CD14-positive monocyte (primary cell): Measurements from ENCODE around the gene BTBD8. TPM values are rescaled to one million over a fixed set of nuclear protein-coding genes. Genes with fewer than 3 reads are reported as not detected.

Experiments used
- DNase-seq, 3 donors: peaks; one replicate each; pipeline ENCODE4 v3.0.0-alpha.2; 2011 to 2022
- H2AFZ ChIP-seq: 2 replicates; pipeline ENCODE4 v1.6.0; 2012; ENCODE audit warnings: mild to moderate bottlenecking, low read depth, low read length, inconsistent platforms; ENCODE audit not compliant: insufficient read depth, poor library complexity, severe bottlenecking
- H3K27ac ChIP-seq, 2 donors: 1 replicate in 1 of 2; 2 replicates in 1 of 2; pipeline ENCODE4 v1.5.1; 2012 to 2013; ENCODE audit warnings: low read length in 2 of 2, control low read depth in 1 of 2, inconsistent platforms in 1 of 2, low read depth in 1 of 2, mild to moderate bottlenecking in 1 of 2
- H3K27me3 ChIP-seq, 2 donors: one replicate each; pipeline versions ENCODE4 v1.6.0 to v1.6.1; 2011 to 2013; ENCODE audit warnings: low read length in 2 of 2; ENCODE audit not compliant: control insufficient read depth in 2 of 2, insufficient read depth in 2 of 2
- H3K36me3 ChIP-seq, 2 donors: replicated peaks in 1 of 2; 1 replicate in 1 of 2; 2 replicates in 1 of 2; pipeline versions ENCODE4 v1.5.1 to v1.6.1; 2012 to 2013; ENCODE audit warnings: low read length in 2 of 2, control low read depth in 1 of 2, inconsistent platforms in 1 of 2, mild to moderate bottlenecking in 1 of 2; ENCODE audit not compliant: insufficient read depth in 2 of 2, control insufficient read depth in 1 of 2
- H3K4me1 ChIP-seq, 2 donors: 1 replicate in 1 of 2; 2 replicates in 1 of 2; pipeline versions ENCODE4 v1.5.1 to v1.6.1; 2012 to 2013; ENCODE audit warnings: low read length in 2 of 2, control low read depth in 1 of 2, inconsistent platforms in 1 of 2, mild to moderate bottlenecking in 1 of 2, moderate library complexity in 1 of 2; ENCODE audit not compliant: insufficient read depth in 2 of 2, control insufficient read depth in 1 of 2
- H3K4me2 ChIP-seq: replicated peaks from 2 replicates; pipeline ENCODE3; 2012; ENCODE audit warnings: low read length, moderate library complexity, mild to moderate bottlenecking; ENCODE audit not compliant: poor library complexity, severe bottlenecking; ENCODE audit errors: extremely low read depth
- H3K4me3 ChIP-seq, 3 experiments: fragments of 200-600 bp in 1 of 3; sonication (generic) in 1 of 3; replicated peaks in 1 of 3; 1 replicate in 2 of 3; 2 replicates in 1 of 3; pipeline ENCODE4 v1.5.1; 2011 to 2013; ENCODE audit warnings: low read length in 3 of 3, mild to moderate bottlenecking in 3 of 3, control low read depth in 2 of 3, low read depth in 2 of 3, inconsistent platforms in 1 of 3, moderate library complexity in 1 of 3
- H3K79me2 ChIP-seq: 2 replicates; pipeline ENCODE4 v1.6.0; 2012; ENCODE audit warnings: mild to moderate bottlenecking, control low read depth, inconsistent platforms, low read length, moderate library complexity; ENCODE audit not compliant: insufficient read depth
- H3K9ac ChIP-seq: 2 replicates; pipeline ENCODE4 v1.6.0; 2017; ENCODE audit warnings: low read length, mild to moderate bottlenecking; ENCODE audit not compliant: insufficient read depth, poor library complexity, severe bottlenecking
- H3K9me3 ChIP-seq, 2 donors: replicated peaks in 1 of 2; 1 replicate in 1 of 2; 2 replicates in 1 of 2; pipeline versions ENCODE4 v1.5.1 to v1.6.1; 2012 to 2013; ENCODE audit warnings: low read length in 2 of 2, control low read depth in 1 of 2; ENCODE audit not compliant: control insufficient read depth in 1 of 2, insufficient read depth in 1 of 2
- H4K20me1 ChIP-seq: 2 replicates; pipeline ENCODE4 v1.6.0; 2012; ENCODE audit warnings: mild to moderate bottlenecking, low read length, control low read depth, moderate library complexity; ENCODE audit not compliant: insufficient read depth
- H3K27ac Mint-ChIP-seq, 7 donors: one replicate each; pipeline ENCODE4 v1.8.0; 2020; ENCODE audit warnings: mild to moderate bottlenecking in 7 of 7, mixed read lengths in 7 of 7, moderate library complexity in 6 of 7, inconsistent platforms in 2 of 7
- H3K27me3 Mint-ChIP-seq, 3 donors: one replicate each; pipeline ENCODE4 v1.8.0; 2021 to 2022; ENCODE audit warnings: low read depth in 3 of 3, mild to moderate bottlenecking in 3 of 3, mixed read lengths in 3 of 3, moderate library complexity in 3 of 3, inconsistent platforms in 1 of 3
- H3K36me3 Mint-ChIP-seq, 2 donors: one replicate each; pipeline ENCODE4 v1.8.0; 2020; ENCODE audit warnings: mixed read lengths in 2 of 2, inconsistent platforms in 1 of 2, mild to moderate bottlenecking in 1 of 2
- H3K4me1 Mint-ChIP-seq: one replicate; pipeline ENCODE4 v1.8.0; 2020; ENCODE audit warnings: mild to moderate bottlenecking, mixed read lengths
- H3K4me3 Mint-ChIP-seq, 2 donors: one replicate each; pipeline ENCODE4 v1.8.0; 2020; ENCODE audit warnings: mild to moderate bottlenecking in 2 of 2, mixed read lengths in 2 of 2, moderate library complexity in 1 of 2
- H3K9me3 Mint-ChIP-seq, 7 donors: one replicate each; pipeline ENCODE4 v1.8.0; 2020 to 2022; ENCODE audit warnings: mixed read lengths in 7 of 7, mild to moderate bottlenecking in 6 of 7, moderate library complexity in 6 of 7, inconsistent platforms in 2 of 7
- WGBS: methylation state at CpG from one replicate; pipeline ENCODE4 v1.1.5; 2013; ENCODE audit warnings: missing lambda C conversion rate; ENCODE audit not compliant: insufficient coverage; 5-methylcytosine and 5-hydroxymethylcytosine counted together
- intact Hi-C, 2 donors: fragments of 100-400 bp; cut with micrococcal nuclease; formaldehyde crosslinking; loops; one replicate each; pipeline versions ENCODE4 v1.15.0 to v1.15.1; 2023
- polyA plus RNA-seq, 3 donors: library from polyadenylated mRNA; depleted of rRNA in 1 of 3; unstranded in 2 of 3; stranded (reverse) in 1 of 3; fragments of 300-500 nt in 2 of 3; fragments of >200 nt in 1 of 3; fragmentation: Illumina TruSeq in 2 of 3; gene quantifications; 1 replicate in 2 of 3; 2 replicates in 1 of 3; pipeline ENCODE4 v1.2.3, GENCODE V29; 2012 to 2021
- TF ChIP-seq, protein P1 (sequence below): fragments of 200-600 bp; IDR thresholded peaks from one replicate; pipeline ENCODE4 v1.8.0; 2022; ENCODE audit warnings: antibody characterized with exemption, mild to moderate bottlenecking

The BTBD8 gene
- polyA plus RNA-seq, 3 donors, result 0.44 to 1.1 (median 0.88) TPM

DNA sequence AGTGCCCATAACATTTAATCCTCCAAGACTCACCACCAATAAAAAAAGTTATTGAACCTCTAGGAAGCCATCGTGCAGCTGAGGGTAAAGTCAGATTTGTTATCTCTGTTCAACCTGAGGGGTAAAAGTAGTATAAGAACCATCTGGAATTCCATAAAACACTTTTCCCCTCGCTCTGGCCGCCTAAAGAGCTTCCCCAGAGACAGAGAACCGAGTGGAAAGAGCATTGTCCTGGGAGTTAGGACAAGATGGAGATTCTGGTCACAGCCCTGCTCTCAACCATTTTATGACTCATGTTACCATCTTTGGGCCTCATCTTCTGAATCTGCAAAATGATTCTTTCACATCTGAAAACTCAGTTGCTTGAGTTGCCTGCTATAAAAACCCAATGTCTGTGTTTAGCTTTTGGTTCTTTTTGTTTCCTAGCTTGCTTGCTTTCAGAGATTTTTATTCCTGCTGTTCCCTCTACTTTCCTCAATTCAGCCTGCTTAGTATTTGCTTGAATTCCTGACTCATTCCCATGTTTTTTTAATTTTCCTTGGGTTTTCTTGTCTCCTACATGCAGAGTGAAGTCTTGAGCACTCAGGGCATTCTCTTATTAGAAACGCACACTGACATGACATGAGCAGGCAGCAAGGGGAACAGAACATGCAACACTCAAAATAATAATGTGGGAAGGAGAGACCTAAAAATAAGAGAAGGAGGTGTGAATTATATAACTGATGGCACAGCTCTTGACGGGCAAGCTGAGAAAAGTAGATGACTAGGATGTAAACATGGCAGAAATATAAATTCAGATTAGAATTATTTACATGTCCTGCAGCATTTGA is 48.6 kb upstream of the BTBD8 start:
- intact Hi-C loops, result no loop called here
- H3K36me3 Mint-ChIP-seq, result peaks cover 0 to 6% of the 10 kb centered on the region in 2 donors
- TF ChIP-seq, protein P1, sequence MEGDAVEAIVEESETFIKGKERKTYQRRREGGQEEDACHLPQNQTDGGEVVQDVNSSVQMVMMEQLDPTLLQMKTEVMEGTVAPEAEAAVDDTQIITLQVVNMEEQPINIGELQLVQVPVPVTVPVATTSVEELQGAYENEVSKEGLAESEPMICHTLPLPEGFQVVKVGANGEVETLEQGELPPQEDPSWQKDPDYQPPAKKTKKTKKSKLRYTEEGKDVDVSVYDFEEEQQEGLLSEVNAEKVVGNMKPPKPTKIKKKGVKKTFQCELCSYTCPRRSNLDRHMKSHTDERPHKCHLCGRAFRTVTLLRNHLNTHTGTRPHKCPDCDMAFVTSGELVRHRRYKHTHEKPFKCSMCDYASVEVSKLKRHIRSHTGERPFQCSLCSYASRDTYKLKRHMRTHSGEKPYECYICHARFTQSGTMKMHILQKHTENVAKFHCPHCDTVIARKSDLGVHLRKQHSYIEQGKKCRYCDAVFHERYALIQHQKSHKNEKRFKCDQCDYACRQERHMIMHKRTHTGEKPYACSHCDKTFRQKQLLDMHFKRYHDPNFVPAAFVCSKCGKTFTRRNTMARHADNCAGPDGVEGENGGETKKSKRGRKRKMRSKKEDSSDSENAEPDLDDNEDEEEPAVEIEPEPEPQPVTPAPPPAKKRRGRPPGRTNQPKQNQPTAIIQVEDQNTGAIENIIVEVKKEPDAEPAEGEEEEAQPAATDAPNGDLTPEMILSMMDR, result no peak
- H2AFZ ChIP-seq, result no peak overlapping the region
- H3K4me2 ChIP-seq, result no peak overlapping the region
- no CpG with 5 or more reads among the region's 6 CpGs for WGBS
- no peak overlapping the region for H3K9ac ChIP-seq
- H3K36me3 ChIP-seq, result no peaks in the 10 kb centered on the region
- H3K4me1 Mint-ChIP-seq, result peaks cover 11% of the 10 kb centered on the region
- peak overlapping the region in 1 of 2 donors; percentile 85 for H3K4me3 Mint-ChIP-seq
- no peak overlapping the region for H3K27ac Mint-ChIP-seq
- peaks cover under 1 to 17% (median 4%) of the 10 kb centered on the region in 7 donors for H3K9me3 Mint-ChIP-seq
- no peak overlapping the region for H3K27ac ChIP-seq
- H3K27me3 Mint-ChIP-seq, result peaks cover 36 to 49% (median 45%) of the 10 kb centered on the region in 3 donors
- H3K4me3 ChIP-seq, result no peak overlapping the region
- no peaks in the 10 kb centered on the region for H4K20me1 ChIP-seq
- H3K27me3 ChIP-seq, result peaks cover 28 to 39% of the 10 kb centered on the region in 2 donors
- DNase-seq, result no peak
- peaks cover 2 to 6% of the 10 kb centered on the region in 2 donors for H3K9me3 ChIP-seq
- no peaks in the 10 kb centered on the region for H3K79me2 ChIP-seq
- H3K4me1 ChIP-seq, result peaks cover 10 to 11% of the 10 kb centered on the region in 2 donors

DNA sequence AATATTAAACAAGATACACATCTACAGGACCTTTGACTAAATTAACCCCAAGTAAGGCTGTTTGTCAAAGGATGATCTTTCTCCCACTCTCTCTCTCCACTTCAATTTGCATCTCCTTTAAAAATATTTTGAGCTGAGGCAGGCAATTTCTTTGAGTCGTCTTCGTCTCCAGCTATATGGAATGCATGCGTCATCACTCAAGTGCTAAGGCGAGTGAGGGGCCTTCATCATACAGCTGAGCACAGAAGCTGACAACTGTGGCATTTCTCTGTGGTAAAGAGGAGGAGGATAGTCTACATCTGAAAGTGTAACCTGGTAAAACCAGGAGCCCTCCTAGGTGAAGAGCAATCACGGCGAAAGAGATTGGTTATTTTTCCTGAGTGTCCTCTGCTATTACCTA is 42.7 kb upstream of the BTBD8 start:
- TF ChIP-seq, protein P1, result no peak

More for the DNA sequence above, 42.7 kb upstream of the BTBD8 start:
- H3K4me2 ChIP-seq, result no peak overlapping the region
- no peaks in the 10 kb centered on the region for H3K9me3 Mint-ChIP-seq
- H3K9me3 ChIP-seq, result no peaks in the 10 kb centered on the region
- no peaks in the 10 kb centered on the region for H3K36me3 ChIP-seq
- no peaks in the 10 kb centered on the region for H3K4me1 ChIP-seq
- H3K27ac ChIP-seq, result no peak overlapping the region
- H3K27me3 ChIP-seq, result no peaks in the 10 kb centered on the region
- H4K20me1 ChIP-seq, result no peaks in the 10 kb centered on the region
- H3K4me3 ChIP-seq, result no peak overlapping the region
- H3K36me3 Mint-ChIP-seq, result no peaks in the 10 kb centered on the region
- no peak overlapping the region for H3K27ac Mint-ChIP-seq
- H3K4me3 Mint-ChIP-seq, result no peak overlapping the region
- H3K79me2 ChIP-seq, result no peaks in the 10 kb centered on the region
- peaks cover 6 to 9% (median 8%) of the 10 kb centered on the region in 3 donors for H3K27me3 Mint-ChIP-seq
- DNase-seq, result no peak
- no peak overlapping the region for H3K9ac ChIP-seq
- no peak overlapping the region for H2AFZ ChIP-seq
- no peaks in the 10 kb centered on the region for H3K4me1 Mint-ChIP-seq
- intact Hi-C loops, result no loop called here
- WGBS, result 96% methylated on average over 4 of the region's 6 CpGs
